ENCODE results near the gene GMCL2.
A peak's percentile ranks its signal among the peaks of the same experiment; 100 is the strongest.

Gene GMCL2

GRCh38 chr5:178177569-178177968 lies 9.6 kb downstream of the GMCL2 start:
- DNase-seq, result no peak

- no peak for DNase-seq
Measured at GRCh38 chr5:178176791-178177190, 10.4 kb downstream of the GMCL2 start.

- DNase-seq, result no peak
Measured at GRCh38 chr5:178174456-178174855, 12.7 kb downstream of the GMCL2 start.

GRCh38 chr5:178170455-178170854 lies 16.7 kb downstream of the GMCL2 start:
- no peak for DNase-seq

- no peak for DNase-seq
Measured at GRCh38 chr5:178165581-178165980, 21.6 kb downstream of the GMCL2 start.

- peak; percentile 88 for DNase-seq
Measured at GRCh38 chr5:178163772-178164735, 23.1 kb downstream of the GMCL2 start.

GRCh38 chr5:178162481-178162880 lies 24.7 kb downstream of the GMCL2 start:
- DNase-seq, result no peak

GRCh38 chr5:178160176-178160575 lies 27.0 kb downstream of the GMCL2 start:
- no peak for DNase-seq

- no peak for DNase-seq
Measured at GRCh38 chr5:178155065-178155464, 32.1 kb downstream of the GMCL2 start.

GRCh38 chr5:178153530-178154340 lies 33.4 kb downstream of the GMCL2 start, which contains the start of gene NHP2:
Gene NHP2, minus strand, starts transcription at chr5:178153885. Its CDS starts 68 bp downstream, at chr5:178153817.
- DNase-seq, result peak; percentile 95

- DNase-seq, result no peak
Measured at GRCh38 chr5:178152491-178153444, 34.4 kb downstream of the GMCL2 start.

GRCh38 chr5:178150977-178151734 lies 36.0 kb downstream of the GMCL2 start:
- DNase-seq, result no peak

GRCh38 chr5:178149199-178149932 lies 37.8 kb downstream of the GMCL2 start:
- no peak for DNase-seq

GRCh38 chr5:178147406-178147805 lies 39.8 kb downstream of the GMCL2 start:
- DNase-seq, result no peak

- DNase-seq, result peak; percentile 72
Measured at GRCh38 chr5:178145965-178146820, 41.0 kb downstream of the GMCL2 start.

- DNase-seq, result no peak
Measured at GRCh38 chr5:178143901-178144300, 43.3 kb downstream of the GMCL2 start.

GRCh38 chr5:178143246-178143645 lies 43.9 kb downstream of the GMCL2 start:
- no peak for DNase-seq

- no peak for DNase-seq
Measured at GRCh38 chr5:178142642-178143041, 44.5 kb downstream of the GMCL2 start.

GRCh38 chr5:178141550-178141949 lies 45.6 kb downstream of the GMCL2 start:
- no peak for DNase-seq

GRCh38 chr5:178137991-178138390 lies 49.2 kb downstream of the GMCL2 start:
- DNase-seq, result no peak
